HG03064 (cell line): ENCODE results near the gene EFEMP2.
"Not testable (repeated sequence)": the region's sequence is repeated elsewhere in the genome, so short reads cannot be mapped to it uniquely, and the experiment has no call there.

ENCODE experiments used
- ATAC-seq: cut with Tn5 transposase; IDR thresholded peaks from one replicate; pipeline ENCODE4 v1.9.1; 2021; ENCODE audit warnings: low read depth; ENCODE audit not compliant: unreplicated experiment

Gene EFEMP2

DNA sequence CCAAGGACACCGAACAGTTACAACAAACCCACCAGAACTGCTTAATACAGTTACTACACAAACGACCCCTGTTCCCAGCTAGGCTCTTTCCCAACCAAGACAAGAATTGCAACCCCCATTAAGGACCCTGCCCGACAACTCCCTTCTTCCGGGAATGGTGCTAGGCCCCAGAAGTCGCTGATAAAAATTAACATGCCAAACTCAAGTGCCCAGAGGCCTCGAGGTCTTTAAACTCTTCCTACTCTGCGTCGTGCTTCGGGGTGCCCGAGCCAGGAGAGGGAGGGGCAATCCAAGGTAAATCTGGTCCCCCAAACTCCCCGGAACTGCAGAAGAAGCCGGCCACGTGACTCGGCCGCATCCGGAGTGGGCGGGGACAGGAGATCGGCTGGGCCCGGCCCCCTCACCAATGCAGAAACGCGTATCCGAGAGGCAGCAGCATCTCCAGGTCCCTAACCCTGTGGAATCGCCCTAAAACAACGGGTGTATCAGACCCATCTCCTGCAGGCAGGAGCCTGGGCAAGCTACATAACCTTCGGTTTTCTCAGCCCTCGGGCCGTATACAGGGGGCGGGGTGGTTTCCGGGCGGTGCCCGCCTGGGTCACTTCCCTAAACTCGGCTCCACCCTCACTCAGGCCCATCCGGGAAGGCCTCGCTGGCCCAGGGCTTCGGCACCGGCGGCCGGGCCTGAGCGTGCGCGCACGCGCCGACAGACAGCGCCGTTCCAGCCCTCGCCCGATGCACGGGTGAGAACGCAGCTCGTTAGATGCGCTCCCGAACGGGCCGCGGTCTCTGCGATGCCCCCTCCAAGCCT, 15.7 kb downstream of the EFEMP2 start:
- no peak for ATAC-seq

DNA sequence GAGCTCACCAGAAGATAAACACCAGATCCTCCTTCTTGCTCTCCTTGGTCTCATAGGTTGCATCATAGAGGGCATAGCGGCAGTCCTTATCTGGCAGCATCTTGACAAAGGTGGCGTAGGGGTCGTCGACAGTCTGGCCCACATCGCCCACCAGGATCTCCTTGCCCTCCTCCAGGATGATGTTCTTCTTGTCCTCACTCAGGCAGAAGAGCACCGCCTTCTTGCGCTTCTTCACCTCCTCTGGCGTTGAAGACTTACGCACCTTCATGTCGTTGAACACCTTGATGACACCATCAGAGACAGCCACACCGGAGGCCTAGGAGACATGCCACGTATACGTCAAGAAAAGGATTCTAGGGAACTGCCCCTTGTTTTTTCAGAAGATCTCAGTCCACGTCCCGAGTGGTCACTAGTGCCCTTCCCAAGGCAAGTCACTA, 16.7 kb downstream of the EFEMP2 start:
- ATAC-seq: no peak

DNA sequence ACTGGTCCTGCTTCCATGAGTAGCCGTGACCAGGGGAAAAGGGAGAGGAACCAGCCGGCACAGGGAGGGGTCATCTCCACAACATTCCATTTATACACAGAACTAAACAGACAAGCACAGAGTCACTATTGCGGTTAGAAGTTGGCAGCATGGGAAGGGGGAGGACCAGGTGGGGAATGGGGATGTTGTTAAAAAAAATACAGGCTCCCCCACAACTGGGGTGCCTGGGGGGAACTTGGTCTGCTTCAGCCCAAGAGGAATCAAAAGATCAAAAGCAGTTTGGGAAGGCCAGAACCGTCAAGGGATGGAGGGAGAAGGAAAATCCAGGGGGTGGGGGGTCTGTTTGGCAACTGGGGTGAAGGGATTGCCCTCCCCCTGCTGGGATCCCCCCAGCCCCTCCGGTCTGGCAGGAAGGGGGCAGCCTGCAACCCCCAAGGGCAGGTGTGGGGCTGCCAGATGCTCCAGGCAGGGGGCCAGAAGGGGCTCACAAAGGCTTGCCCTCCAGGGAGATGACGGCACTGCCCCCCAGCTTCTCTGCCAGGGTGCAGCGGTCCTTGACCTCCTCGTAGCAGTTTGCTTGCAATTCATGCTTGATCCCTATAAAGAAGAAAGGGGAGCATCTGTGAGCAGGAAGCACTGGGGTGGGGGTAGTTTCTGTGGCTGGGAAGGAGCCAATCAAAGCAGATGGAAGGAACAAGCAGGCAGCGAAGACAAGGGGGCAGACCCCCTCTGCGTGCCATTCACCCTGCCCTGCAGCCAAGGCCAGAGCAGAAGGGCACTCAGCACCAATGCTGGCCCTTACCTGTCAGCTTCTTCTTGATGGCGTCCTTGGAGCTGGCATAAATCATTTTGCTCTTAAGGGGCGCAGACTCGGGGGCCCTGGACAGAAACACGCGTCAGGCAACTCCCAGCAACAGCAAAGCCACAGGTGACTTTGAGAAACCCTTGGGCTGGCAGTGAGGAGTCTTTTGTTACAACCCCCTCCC, 17.5 kb downstream of the EFEMP2 start:
- ATAC-seq: no peak

GRCh38 chr11:65854161-65854592, 18.4 kb downstream of the EFEMP2 start:
- no peak for ATAC-seq

GRCh38 chr11:65853246-65853979, 19.2 kb downstream of the EFEMP2 start:
- ATAC-seq: no peak

DNA sequence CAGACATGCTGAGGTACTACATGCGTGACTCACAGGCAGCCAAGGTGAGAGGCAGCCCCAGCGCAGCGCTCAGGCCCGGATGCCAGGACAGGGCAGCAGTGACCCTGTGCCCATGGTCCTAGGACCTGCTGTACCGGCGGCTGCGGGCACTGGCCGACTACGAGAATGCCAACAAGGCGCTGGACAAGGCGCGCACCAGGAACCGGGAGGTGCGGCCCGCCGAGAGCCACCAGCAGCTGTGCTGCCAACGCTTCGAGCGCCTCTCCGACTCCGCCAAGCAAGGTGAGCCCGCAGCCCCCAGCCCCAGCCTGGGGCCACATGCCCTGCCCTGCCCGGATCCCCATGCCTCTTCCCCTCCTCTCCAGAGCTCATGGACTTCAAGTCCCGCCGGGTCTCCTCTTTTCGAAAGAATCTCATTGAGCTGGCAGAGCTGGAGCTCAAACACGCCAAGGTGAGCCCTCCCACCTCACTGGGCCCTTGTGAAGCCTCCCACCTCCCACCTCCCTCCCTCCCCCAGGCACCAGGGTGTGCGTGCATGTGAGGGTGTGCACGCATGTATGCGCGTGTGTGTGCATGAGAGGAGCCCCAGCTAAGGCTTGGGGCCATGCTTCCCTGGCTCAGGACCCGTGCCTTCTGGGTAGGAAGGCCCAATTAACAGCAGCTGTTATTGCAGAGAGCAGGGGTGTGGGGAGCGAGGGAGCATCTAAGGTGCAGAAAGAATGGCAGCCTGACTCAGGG, 19.9 kb downstream of the EFEMP2 start:
- no peak for ATAC-seq

- ATAC-seq: no peak
Measured at GRCh38 chr11:65851811-65852507, 20.6 kb downstream of the EFEMP2 start.

GRCh38 chr11:65851083-65851579, 21.5 kb downstream of the EFEMP2 start:
- ATAC-seq: no peak

DNA sequence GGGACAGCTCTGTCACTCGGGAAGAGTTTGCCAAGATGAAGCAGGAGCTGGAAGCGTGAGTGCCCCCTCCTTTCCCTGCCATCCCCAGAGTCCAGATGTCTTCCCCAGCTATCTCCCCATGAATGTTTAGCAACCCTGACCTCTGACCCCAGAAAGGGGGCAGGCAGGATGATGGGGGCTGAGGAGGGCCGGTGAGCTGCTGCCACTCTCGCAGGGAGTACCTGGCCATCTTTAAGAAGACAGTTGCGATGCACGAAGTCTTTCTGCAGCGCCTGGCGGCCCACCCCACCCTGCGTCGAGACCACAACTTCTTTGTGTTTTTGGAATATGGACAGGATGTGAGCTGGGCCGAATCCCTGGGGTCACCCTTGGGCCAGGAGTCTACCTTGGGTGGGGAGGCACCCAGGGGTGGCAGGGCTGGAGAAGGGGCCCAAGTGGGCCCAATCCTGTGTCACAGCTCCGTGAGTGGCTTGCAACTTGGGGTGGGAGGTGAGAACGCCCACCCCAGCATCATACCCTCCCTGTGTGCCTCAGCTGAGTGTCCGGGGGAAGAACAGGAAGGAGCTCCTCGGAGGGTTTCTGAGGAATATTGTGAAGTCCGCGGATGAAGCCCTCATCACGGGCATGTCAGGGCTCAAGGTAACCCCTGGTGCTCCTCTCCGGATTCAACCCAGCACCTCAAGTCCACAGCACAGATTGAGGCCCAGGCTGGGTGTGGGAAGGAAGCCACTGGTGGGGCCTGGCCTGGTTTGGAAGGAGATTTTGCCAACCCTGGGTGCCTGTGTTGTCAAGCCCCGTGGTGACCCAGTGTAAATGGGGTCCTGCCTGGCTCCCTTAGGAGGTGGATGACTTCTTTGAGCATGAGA, 22.1 kb downstream of the EFEMP2 start:
- ATAC-seq: no peak

GRCh38 chr11:65849771-65850216, 22.8 kb downstream of the EFEMP2 start:
- no peak for ATAC-seq

DNA sequence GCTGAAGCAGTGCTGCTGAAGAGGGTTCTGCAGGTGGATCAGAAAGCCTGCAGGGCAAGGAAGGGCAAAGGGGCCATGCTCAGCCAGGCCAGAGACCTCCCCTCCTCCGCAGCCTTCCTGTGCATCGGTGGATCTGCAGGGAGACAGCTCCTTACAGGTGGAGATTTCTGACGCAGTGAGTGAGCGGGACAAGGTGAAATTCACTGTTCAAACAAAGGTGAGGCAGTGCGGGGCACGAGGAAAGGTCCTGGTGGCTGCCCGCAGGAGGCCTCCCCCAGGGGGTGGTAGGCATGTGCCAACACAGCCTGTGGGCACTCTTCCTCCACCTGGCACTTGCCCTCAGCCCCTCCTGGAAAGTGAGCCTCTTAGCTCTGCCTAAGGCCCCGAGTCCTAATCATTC, 23.2 kb downstream of the EFEMP2 start:
- no peak for ATAC-seq

DNA sequence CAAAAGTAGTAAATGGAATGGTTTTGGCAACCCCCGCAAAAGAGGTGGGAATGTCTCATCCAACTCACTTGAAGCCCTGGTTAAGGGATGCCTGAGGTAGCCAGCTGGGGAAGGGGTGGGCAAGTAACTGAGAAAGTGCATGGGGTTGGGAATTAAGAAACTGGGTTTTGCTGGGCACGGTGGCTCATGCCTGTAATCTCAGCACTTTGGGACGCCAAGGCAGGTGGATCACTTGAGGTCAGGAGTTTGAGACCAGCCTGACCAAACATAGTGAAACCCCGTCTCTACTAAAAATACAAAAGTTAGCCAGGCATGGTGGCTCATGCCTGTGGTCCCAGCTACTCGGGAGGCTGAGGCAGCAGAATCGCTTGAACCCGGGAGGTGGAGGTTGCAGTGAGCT, 23.9 kb downstream of the EFEMP2 start:
- ATAC-seq: not testable (repeated sequence)

- ATAC-seq: no peak
Measured at GRCh38 chr11:65847746-65848145, 24.9 kb downstream of the EFEMP2 start.

DNA sequence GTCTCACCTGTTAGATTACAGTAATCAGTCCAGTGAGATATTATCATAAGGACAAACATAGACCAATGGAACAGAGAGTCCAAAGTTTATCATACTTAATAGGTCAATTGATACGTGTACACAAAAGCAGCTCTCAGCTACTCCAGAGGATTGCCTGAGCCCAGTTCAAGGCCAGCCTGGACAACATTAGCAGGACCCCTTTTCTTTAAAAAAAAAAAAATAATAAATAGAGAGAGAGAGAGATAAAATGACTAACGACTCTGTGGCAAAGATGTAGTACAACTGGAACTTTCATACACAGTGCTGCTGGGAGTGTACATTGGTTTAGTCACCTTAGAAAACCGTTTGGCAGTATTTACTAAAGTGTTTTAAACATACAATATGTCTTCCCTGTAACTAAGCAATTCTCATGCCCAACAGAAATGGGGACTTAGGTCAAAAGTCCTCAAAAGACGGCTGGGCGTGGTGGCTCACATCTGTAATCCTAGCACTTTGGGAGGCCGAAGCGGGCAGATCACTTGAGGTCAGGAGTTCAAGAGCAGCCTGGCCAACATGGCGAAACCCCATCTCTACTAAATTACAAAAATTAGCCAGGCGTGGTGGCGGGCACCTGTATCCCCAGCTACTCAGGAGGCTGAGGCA, 28.2 kb downstream of the EFEMP2 start:
- no peak for ATAC-seq

DNA sequence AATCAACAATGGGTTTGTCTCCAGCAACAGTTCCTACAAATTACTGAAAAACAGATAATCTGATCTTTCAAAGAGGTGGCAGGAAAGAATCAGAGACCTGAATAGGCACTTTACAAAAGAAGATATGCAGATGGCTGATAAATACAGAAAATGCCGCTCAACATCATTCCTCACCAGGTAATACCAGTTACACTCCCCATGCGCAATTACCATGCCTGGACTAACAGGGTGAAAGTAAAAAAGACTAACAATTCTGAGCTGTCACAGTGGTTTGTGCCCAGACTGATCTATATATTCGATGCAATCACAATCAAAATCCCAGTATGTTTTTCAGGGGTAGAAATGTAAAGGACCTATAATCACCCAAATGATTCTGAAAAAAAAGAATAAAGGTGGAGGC, 28.8 kb downstream of the EFEMP2 start:
- no peak for ATAC-seq

- ATAC-seq: no peak
Measured at GRCh38 chr11:65842144-65842543, 30.5 kb downstream of the EFEMP2 start.

DNA sequence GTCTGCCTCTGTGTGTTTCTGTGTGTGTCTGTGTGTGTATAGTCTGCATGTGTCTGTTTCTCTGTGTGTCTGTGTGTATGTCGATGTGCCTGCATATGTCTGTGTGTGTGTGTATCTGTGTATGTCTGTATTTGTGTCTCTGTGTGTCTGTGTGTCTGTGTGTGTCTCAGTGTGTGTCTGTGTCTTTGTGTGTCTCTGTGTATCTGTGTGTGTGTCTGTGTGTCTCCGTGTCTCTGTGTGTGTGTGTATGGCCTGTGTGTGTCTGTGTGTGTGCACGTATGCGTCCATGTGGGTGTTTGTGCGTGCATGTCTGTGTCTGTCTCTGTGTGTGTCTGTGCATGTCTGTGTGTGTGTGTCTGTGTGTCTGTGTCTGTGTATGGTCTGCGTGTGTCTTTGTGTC, 38.4 kb downstream of the EFEMP2 start:
- peak; percentile 15 for ATAC-seq
